ENCODE results near the gene NEK2.

DNA sequence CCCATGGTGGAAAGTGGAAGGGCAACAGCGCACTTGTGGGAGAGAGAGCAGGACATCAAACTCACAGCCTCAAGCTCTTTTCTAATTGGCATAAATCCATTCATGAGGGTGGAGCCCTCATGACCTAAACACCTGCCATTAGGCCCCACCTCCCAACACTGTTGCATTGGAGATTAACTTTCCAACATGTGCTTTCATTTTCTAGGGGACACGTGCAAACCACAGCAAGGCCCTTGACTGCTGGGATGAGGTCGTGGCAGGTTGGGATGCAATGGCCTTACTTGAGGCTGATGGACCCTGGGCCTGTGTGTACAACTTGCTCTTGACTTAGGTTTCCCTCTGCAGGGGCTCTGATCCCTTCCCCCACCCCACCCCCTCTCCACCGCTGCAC, 35.9 kb upstream of the NEK2 start:
- no peak for TF ChIP-seq CTCF (IDR thresholded peaks at IDR 0.05; ENCODE audit: insufficient read depth, low read length, poor library complexity, severe bottlenecking)
- TF ChIP-seq EZH2phosphoT487 (conservative IDR thresholded peaks at IDR 0.05; ENCODE audit: low read length) = no peak

Data from SU-DHL-6 (cell line).